GM12801 (cell line): Measurements from ENCODE around the gene MET.

ENCODE experiments used
- TF ChIP-seq, protein P1 (sequence below): IDR thresholded peaks from one replicate; pipeline ENCODE4 v1.5.1; 2011; ENCODE audit warnings: control low read depth; ENCODE audit not compliant: insufficient read length; ENCODE audit errors: extremely low read depth

Gene MET

DNA sequence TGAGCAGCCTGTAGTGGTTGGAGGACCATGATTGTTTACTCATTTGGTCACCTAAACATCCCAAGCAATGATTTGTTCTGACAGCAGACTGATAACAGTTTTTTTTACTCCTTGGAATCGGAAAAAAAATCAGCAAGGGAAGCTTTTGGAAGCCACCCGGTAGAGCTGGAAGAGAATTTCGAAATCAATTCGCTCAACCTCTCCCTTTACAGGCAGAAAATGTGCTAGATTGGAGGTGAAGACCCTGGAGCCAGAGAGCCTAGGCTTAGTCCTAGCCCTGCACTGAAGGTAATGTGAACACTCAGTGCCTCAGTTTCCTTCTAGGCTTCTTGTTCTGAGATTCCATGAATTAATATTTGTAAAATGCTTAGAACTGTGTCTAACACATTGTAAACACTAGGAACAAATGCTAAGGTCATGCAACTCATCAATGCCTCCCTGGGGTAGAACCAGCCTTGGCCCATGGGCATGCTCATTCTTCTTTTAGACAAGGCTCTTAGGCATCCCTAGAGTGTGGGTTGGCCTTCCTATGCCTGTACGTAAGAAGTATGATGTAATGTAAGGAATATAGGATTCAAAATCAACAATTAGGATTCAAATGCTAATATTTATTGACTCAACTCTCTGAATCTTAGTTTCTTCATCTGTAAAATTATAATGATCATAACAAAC lies 52.7 kb downstream of the MET start:
- TF ChIP-seq, protein P1, sequence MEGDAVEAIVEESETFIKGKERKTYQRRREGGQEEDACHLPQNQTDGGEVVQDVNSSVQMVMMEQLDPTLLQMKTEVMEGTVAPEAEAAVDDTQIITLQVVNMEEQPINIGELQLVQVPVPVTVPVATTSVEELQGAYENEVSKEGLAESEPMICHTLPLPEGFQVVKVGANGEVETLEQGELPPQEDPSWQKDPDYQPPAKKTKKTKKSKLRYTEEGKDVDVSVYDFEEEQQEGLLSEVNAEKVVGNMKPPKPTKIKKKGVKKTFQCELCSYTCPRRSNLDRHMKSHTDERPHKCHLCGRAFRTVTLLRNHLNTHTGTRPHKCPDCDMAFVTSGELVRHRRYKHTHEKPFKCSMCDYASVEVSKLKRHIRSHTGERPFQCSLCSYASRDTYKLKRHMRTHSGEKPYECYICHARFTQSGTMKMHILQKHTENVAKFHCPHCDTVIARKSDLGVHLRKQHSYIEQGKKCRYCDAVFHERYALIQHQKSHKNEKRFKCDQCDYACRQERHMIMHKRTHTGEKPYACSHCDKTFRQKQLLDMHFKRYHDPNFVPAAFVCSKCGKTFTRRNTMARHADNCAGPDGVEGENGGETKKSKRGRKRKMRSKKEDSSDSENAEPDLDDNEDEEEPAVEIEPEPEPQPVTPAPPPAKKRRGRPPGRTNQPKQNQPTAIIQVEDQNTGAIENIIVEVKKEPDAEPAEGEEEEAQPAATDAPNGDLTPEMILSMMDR: no peak

DNA sequence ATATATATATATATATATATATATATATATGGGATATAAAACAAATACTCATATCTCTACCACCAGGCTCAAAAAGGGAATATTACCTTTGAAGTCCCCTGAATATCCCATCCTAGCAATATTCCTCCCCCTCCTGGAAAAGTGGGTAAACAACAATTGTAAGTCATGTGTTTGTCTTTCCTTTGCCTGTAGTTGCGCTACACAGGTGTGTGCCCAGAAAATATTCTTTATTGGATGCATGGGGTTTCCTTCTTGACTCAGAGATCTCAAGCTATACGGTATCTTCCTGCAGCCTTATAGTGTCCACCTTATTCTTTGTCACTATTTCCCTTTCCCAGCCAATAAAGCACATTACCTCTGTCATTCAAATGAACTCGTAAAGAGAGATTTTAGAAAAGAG lies 54.2 kb downstream of the MET start:
- TF ChIP-seq, protein P1: no peak

- TF ChIP-seq, protein P1: no peak
Measured at GRCh38 chr7:116726713-116727431, 54.9 kb downstream of the MET start.

DNA sequence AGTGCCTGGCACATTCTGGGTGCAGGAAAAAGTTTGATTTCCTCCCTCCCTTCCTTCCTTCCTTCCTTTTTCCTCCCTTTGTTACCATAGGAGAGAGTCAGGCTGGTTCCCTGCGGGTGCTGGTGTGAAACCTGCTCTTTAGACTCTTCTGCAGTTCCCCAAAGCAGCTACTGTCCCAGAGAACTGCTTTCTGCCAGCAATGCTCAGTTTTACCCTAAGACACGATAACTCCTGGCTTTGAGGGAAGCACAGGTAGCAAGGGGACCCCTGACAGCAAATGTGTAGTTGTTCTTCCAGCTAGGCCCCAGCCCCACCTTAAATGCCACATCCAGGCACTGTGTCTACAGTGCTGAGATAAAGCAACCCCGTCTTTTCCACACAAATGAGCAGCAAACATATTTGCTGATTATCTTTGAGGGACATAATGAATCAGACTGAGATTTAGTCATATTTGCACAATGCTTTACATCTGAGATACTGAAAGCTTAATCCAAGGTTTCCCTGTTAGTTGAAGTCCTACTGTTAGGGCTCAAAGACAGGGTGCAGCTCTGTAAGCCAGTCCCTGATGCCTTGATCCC lies 55.5 kb downstream of the MET start:
- TF ChIP-seq, protein P1: no peak

DNA sequence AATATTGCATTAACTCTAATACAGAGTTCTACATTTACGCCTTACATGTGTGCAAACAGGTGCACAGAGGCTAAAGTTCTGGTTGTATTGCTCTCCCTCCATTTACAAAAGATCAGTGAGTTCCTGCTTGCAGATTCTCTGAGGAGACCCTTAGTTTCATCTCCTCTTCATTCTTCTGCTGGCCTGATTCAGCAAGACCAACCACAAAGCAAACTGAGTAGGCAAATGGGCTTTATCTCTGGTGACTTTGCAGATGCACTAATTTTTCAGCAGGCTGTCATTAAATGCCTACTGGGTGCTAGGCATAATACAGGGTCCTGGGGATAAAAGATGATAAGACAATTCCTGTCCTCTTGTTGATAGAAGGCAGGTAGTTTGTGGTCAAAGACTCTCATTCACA lies 56.4 kb downstream of the MET start:
- TF ChIP-seq, protein P1: no peak

- TF ChIP-seq, protein P1: no peak
Measured at GRCh38 chr7:116730097-116731022, 58.4 kb downstream of the MET start.

GRCh38 chr7:116731023-116731395 lies 59.0 kb downstream of the MET start:
- TF ChIP-seq, protein P1: no peak
